Stimulated activated CD8-positive, alpha-beta memory T cell treated with anti-CD3 and anti-CD28 coated beads, Interleukin-4, amount 100 ng/mL, for 4 hours (primary cell): Measurements from ENCODE around the gene ADAMTS2.

Experiments
- DNase-seq, 2 donors: peaks; one replicate each; pipeline ENCODE4 v3.0.0-alpha.2; 2020; ENCODE audit warnings: low read depth in 2 of 2, low spot score in 1 of 2

Gene ADAMTS2

GRCh38 chr5:179256328-179257175 is 88.7 kb downstream of the ADAMTS2 start:
- DNase-seq, result no peak

GRCh38 chr5:179255527-179256327 is 89.5 kb downstream of the ADAMTS2 start:
- no peak for DNase-seq

- no peak for DNase-seq
Measured at GRCh38 chr5:179254638-179255271, 90.5 kb downstream of the ADAMTS2 start.

GRCh38 chr5:179253730-179254129 is 91.5 kb downstream of the ADAMTS2 start:
- DNase-seq, result no peak

- no peak for DNase-seq
Measured at GRCh38 chr5:179251276-179251969, 93.8 kb downstream of the ADAMTS2 start.

- DNase-seq, result no peak
Measured at GRCh38 chr5:179250561-179251225, 94.6 kb downstream of the ADAMTS2 start.

- no peak for DNase-seq
Measured at GRCh38 chr5:179246227-179246626, 99.0 kb downstream of the ADAMTS2 start.

GRCh38 chr5:179245031-179245430 is 100.2 kb downstream of the ADAMTS2 start:
- DNase-seq, result no peak

GRCh38 chr5:179244044-179244443 is 101.2 kb downstream of the ADAMTS2 start:
- DNase-seq, result no peak

- DNase-seq, result no peak
Measured at GRCh38 chr5:179243333-179243732, 101.9 kb downstream of the ADAMTS2 start.

- no peak for DNase-seq
Measured at GRCh38 chr5:179242676-179243075, 102.6 kb downstream of the ADAMTS2 start.

GRCh38 chr5:179241764-179242370 is 103.4 kb downstream of the ADAMTS2 start:
- no peak for DNase-seq

GRCh38 chr5:179241175-179241574 is 104.1 kb downstream of the ADAMTS2 start:
- DNase-seq, result no peak

GRCh38 chr5:179240561-179240960 is 104.7 kb downstream of the ADAMTS2 start:
- DNase-seq, result no peak

GRCh38 chr5:179239256-179240135 is 105.8 kb downstream of the ADAMTS2 start:
- DNase-seq, result no peak

- DNase-seq, result no peak
Measured at GRCh38 chr5:179238628-179238970, 106.7 kb downstream of the ADAMTS2 start.

GRCh38 chr5:179237770-179238627 is 107.3 kb downstream of the ADAMTS2 start:
- DNase-seq, result no peak
